Cardiac fibroblast (primary cell): ENCODE results near the gene SKIDA1.
A peak's percentile ranks its signal among the peaks of the same experiment; 100 is the strongest.

Experiments used
- DNase-seq, 2 donors: peaks; one replicate each; pipeline versions ENCODE4 v3.0.0 to v3.0.0-alpha.2; 2010; ENCODE audit warnings: low read depth in 2 of 2
- H3K4me3 ChIP-seq, 2 donors: replicated peaks in 1 of 2; 1 replicate in 1 of 2; 2 replicates in 1 of 2; pipeline ENCODE4 v1.5.1; 2011; ENCODE audit warnings: low read depth in 2 of 2, low read length in 2 of 2, mild to moderate bottlenecking in 2 of 2, moderate library complexity in 1 of 2
- TF ChIP-seq, protein P1 (sequence below): IDR thresholded peaks from one replicate; pipeline ENCODE4 v1.5.1; 2011; ENCODE audit warnings: low read depth, mild to moderate bottlenecking, low read length, inconsistent platforms

SKIDA1 gene

DNA sequence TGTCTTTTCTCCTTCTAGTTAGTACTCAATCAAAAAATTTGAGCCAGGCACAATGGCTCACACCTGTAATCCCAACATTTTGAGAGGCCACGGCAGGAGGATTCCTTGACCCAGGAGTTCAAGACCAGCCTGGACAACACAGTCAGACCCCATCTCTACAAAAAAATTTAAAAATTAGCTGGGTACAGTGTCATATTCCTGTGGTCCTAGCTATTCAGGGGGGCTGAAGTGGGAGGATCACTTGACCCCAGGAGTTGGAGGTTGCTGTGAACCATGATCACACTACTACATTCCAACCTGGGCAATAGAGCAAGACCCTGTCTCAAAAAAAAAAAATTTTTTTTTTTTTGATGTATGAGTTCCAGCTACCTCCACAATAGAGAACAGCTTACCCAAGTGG lies 57.8 kb downstream of the SKIDA1 start:
- no peak overlapping the region for H3K4me3 ChIP-seq
- TF ChIP-seq, protein P1, sequence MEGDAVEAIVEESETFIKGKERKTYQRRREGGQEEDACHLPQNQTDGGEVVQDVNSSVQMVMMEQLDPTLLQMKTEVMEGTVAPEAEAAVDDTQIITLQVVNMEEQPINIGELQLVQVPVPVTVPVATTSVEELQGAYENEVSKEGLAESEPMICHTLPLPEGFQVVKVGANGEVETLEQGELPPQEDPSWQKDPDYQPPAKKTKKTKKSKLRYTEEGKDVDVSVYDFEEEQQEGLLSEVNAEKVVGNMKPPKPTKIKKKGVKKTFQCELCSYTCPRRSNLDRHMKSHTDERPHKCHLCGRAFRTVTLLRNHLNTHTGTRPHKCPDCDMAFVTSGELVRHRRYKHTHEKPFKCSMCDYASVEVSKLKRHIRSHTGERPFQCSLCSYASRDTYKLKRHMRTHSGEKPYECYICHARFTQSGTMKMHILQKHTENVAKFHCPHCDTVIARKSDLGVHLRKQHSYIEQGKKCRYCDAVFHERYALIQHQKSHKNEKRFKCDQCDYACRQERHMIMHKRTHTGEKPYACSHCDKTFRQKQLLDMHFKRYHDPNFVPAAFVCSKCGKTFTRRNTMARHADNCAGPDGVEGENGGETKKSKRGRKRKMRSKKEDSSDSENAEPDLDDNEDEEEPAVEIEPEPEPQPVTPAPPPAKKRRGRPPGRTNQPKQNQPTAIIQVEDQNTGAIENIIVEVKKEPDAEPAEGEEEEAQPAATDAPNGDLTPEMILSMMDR: no peak
- DNase-seq: no peak

DNA sequence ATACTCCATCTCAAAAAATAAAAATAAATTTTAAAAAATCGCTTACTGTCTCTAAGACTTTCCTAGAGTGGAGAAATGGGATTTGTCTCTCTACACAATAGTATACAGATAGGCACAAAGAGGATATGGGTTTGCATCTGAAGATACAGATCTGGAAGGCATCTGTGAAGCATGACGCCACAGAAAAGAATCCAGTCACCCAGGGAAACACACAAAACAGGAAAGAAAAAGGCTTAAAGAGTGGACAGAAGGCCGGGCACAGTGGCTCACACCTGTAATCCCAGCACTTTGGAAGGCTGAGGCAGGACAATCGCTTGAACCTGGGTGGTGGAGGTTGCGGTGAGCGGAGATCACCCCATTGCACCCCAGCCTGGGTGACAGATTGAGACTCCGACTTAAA lies 61.3 kb downstream of the SKIDA1 start:
- no peak overlapping the region for H3K4me3 ChIP-seq
- TF ChIP-seq, protein P1: no peak
- DNase-seq: peak; percentile 7 to 11
